DND-41 (cell line): ENCODE data around the gene NAALAD2.

ENCODE experiments used
- ATAC-seq: fragments of 200-7000 bp; cut with Tn5 transposase; 3 replicates; pipeline ENCODE4 v1.9.1; 2021; ENCODE audit warnings: low read depth; ENCODE audit not compliant: insufficient read depth
- DNase-seq: peaks from one replicate; pipeline ENCODE4 v3.0.0-alpha.2; 2020
- H2AFZ ChIP-seq: 2 replicates; pipeline ENCODE4 v1.6.0; 2012; ENCODE audit warnings: low read depth, low read length
- H3K27ac ChIP-seq: 2 replicates; pipeline ENCODE4 v1.5.1; 2012; ENCODE audit warnings: low read length, inconsistent platforms
- H3K27me3 ChIP-seq: fragments of 200-600 bp; sonication (generic); 2 replicates; pipeline ENCODE4 v1.6.0; 2012; ENCODE audit warnings: low read length, mild to moderate bottlenecking, inconsistent platforms; ENCODE audit not compliant: insufficient read depth, poor library complexity
- H3K36me3 ChIP-seq: 2 replicates; pipeline ENCODE4 v1.5.1; 2012; ENCODE audit warnings: low read length, inconsistent platforms; ENCODE audit not compliant: insufficient read depth
- H3K4me1 ChIP-seq: 2 replicates; pipeline ENCODE4 v1.5.1; 2012; ENCODE audit warnings: mild to moderate bottlenecking, low read length; ENCODE audit not compliant: insufficient read depth
- H3K4me2 ChIP-seq: 2 replicates; pipeline ENCODE4 v1.6.0; 2012; ENCODE audit warnings: mild to moderate bottlenecking, moderate library complexity, low read length, inconsistent platforms; ENCODE audit not compliant: insufficient read depth
- H3K4me3 ChIP-seq, 2 experiments: fragments of 200-600 bp in 1 of 2; shearing (Covaris generic) in 1 of 2; 2 replicates each; pipeline ENCODE4 v1.5.1; 2012 to 2016; ENCODE audit warnings: inconsistent platforms in 2 of 2, low read length in 2 of 2, mild to moderate bottlenecking in 2 of 2, low read depth in 1 of 2, moderate library complexity in 1 of 2
- H3K79me2 ChIP-seq: 2 replicates; pipeline ENCODE4 v1.6.0; 2012; ENCODE audit warnings: low read length, inconsistent platforms; ENCODE audit not compliant: insufficient read depth
- H3K9ac ChIP-seq: 2 replicates; pipeline ENCODE4 v1.6.0; 2012; ENCODE audit warnings: low read depth, mild to moderate bottlenecking, inconsistent platforms, low read length, moderate library complexity
- H3K9me3 ChIP-seq: 2 replicates; pipeline ENCODE4 v1.5.1; 2012; ENCODE audit warnings: low read length, moderate library complexity, mild to moderate bottlenecking, inconsistent platforms; ENCODE audit not compliant: insufficient read depth, severe bottlenecking
- H4K20me1 ChIP-seq: 2 replicates; pipeline ENCODE4 v1.6.0; 2012; ENCODE audit warnings: low read length; ENCODE audit not compliant: insufficient read depth
- EZH2 ChIP-seq: IDR thresholded peaks from 3 replicates; pipeline ENCODE4 v1.6.1; 2012; ENCODE audit warnings: borderline replicate concordance, low read depth, mild to moderate bottlenecking, moderate library complexity, low read length, inconsistent platforms; ENCODE audit not compliant: severe bottlenecking
- TF ChIP-seq, protein P1 (sequence below): IDR thresholded peaks from 2 replicates; pipeline ENCODE4 v1.5.1; 2012; ENCODE audit warnings: borderline replicate concordance, low read length, moderate library complexity, mild to moderate bottlenecking; ENCODE audit not compliant: poor library complexity, severe bottlenecking; ENCODE audit errors: extremely low read depth

NAALAD2 gene

DNA sequence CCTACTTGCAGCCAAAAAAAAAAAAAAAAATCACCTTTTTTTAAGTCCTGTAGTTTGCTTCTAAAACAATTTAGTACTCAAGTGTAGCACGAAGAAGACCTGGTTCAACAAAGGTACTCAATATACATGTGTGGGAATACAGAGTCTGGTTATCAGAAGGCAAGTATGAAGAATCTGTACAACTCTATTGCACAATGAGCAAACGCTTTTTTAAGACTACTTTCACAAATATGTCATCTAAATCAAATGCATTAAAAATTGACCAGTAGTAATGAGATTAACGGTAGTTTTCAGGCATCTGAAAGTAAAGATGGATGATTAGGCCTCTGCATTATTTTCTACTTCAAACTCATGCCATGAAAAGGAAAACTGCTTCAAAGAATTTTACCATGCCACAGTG, 78.9 kb downstream of the NAALAD2 start:
- H3K79me2 ChIP-seq, result peaks cover 83% of the 10 kb centered on the region
- peaks cover 52% of the 10 kb centered on the region; the same call in 1 of the 2 replicates for H4K20me1 ChIP-seq
- ATAC-seq, result no peak
- TF ChIP-seq, protein P1, sequence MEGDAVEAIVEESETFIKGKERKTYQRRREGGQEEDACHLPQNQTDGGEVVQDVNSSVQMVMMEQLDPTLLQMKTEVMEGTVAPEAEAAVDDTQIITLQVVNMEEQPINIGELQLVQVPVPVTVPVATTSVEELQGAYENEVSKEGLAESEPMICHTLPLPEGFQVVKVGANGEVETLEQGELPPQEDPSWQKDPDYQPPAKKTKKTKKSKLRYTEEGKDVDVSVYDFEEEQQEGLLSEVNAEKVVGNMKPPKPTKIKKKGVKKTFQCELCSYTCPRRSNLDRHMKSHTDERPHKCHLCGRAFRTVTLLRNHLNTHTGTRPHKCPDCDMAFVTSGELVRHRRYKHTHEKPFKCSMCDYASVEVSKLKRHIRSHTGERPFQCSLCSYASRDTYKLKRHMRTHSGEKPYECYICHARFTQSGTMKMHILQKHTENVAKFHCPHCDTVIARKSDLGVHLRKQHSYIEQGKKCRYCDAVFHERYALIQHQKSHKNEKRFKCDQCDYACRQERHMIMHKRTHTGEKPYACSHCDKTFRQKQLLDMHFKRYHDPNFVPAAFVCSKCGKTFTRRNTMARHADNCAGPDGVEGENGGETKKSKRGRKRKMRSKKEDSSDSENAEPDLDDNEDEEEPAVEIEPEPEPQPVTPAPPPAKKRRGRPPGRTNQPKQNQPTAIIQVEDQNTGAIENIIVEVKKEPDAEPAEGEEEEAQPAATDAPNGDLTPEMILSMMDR, result no peak
- TF ChIP-seq EZH2, result no peak
- DNase-seq, result no peak
- no peak overlapping the region for H3K4me2 ChIP-seq
- H3K27ac ChIP-seq, result no peak overlapping the region
- peaks cover 19% of the 10 kb centered on the region; the same call in 1 of the 2 replicates for H3K4me1 ChIP-seq
- no peak overlapping the region for H3K4me3 ChIP-seq
- no peak overlapping the region for H3K9ac ChIP-seq
- H3K36me3 ChIP-seq, result peaks cover 84% of the 10 kb centered on the region
- no peaks in the 10 kb centered on the region for H3K27me3 ChIP-seq
- no peaks in the 10 kb centered on the region for H3K9me3 ChIP-seq
- H2AFZ ChIP-seq, result no peak overlapping the region

DNA sequence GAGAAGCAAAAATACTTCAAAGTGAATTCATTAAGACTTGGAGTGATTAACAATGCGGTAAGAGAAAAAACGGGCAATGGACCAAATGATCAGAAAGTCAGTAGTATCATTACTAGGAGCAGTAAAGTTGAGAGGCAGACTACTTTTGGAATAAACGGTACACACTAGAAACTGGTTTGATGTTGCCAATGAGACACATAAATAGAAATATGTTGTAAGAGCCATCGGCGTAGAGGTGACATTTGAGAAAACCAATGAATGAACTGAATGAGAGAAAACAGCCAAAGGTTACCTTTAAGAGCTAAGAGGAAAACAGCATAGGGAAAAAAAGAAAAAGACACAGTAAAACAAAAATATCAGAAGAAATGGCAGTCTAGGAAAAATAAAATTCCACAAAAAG, 82.1 kb downstream of the NAALAD2 start:
- H4K20me1 ChIP-seq, result peaks cover 73% of the 10 kb centered on the region
- H3K79me2 ChIP-seq, result peaks cover 100% of the 10 kb centered on the region
- H3K4me2 ChIP-seq, result peak overlapping the region; percentile 39; the same call in 1 of the 2 replicates
- no peak for ATAC-seq
- H3K4me3 ChIP-seq, result no peak overlapping the region
- H3K9me3 ChIP-seq, result no peaks in the 10 kb centered on the region
- TF ChIP-seq, protein P1, result no peak
- TF ChIP-seq EZH2, result no peak
- no peak overlapping the region for H2AFZ ChIP-seq
- no peaks in the 10 kb centered on the region for H3K27me3 ChIP-seq
- DNase-seq, result no peak
- H3K27ac ChIP-seq, result no peak overlapping the region
- H3K9ac ChIP-seq, result no peak overlapping the region
- H3K4me1 ChIP-seq, result peaks cover 49% of the 10 kb centered on the region
- H3K36me3 ChIP-seq, result peaks cover 66% of the 10 kb centered on the region

GRCh38 chr11:90218606-90219005, 84.1 kb downstream of the NAALAD2 start:
- H3K4me1 ChIP-seq, result peaks cover 52% of the 10 kb centered on the region
- H3K4me3 ChIP-seq, result no peak overlapping the region
- H3K79me2 ChIP-seq, result peaks cover 100% of the 10 kb centered on the region
- peak overlapping the region; percentile 42; the same call in 1 of the 2 replicates for H3K4me2 ChIP-seq
- no peak overlapping the region for H2AFZ ChIP-seq
- H4K20me1 ChIP-seq, result peaks cover 71% of the 10 kb centered on the region
- no peak for ATAC-seq
- no peak overlapping the region for H3K27ac ChIP-seq
- no peaks in the 10 kb centered on the region for H3K27me3 ChIP-seq
- H3K9ac ChIP-seq, result no peak overlapping the region
- peaks cover 50% of the 10 kb centered on the region for H3K36me3 ChIP-seq
- no peak for DNase-seq
- no peaks in the 10 kb centered on the region for H3K9me3 ChIP-seq
- TF ChIP-seq, protein P1, result no peak
- TF ChIP-seq EZH2, result no peak

- no peaks in the 10 kb centered on the region for H3K9me3 ChIP-seq
- H3K36me3 ChIP-seq, result peaks cover 43% of the 10 kb centered on the region
- DNase-seq (no peak), ATAC-seq (no peak)
- H3K4me2 ChIP-seq, result peak overlapping the region; percentile 83
- no peak overlapping the region for H3K27ac ChIP-seq
- peaks cover 67% of the 10 kb centered on the region for H4K20me1 ChIP-seq
- H3K9ac ChIP-seq, result peak overlapping the region; percentile 15; the same call in 1 of the 2 replicates
- no peak for TF ChIP-seq EZH2
- TF ChIP-seq, protein P1, result no peak
- H3K27me3 ChIP-seq, result no peaks in the 10 kb centered on the region
- peak overlapping the region in 1 of 2 experiments; percentile 83; a peak in 1 of 4 replicates for H3K4me3 ChIP-seq
- H2AFZ ChIP-seq, result no peak overlapping the region
- H3K79me2 ChIP-seq, result peaks cover 95% of the 10 kb centered on the region
- H3K4me1 ChIP-seq, result peaks cover 57% of the 10 kb centered on the region
These were observed 85.0 kb downstream of the NAALAD2 start for GRCh38 chr11:90219438-90219837.
